Astrocyte of the cerebellum (primary cell): ENCODE measurements around the gene PRPF40A.
A peak's percentile ranks its signal among the peaks of the same experiment; 100 is the strongest.

ENCODE experiments used
- DNase-seq: peaks from one replicate; pipeline ENCODE4 v3.0.0-alpha.2; 2011; ENCODE audit warnings: low read depth
- H3K4me3 ChIP-seq: 2 replicates; pipeline ENCODE4 v1.5.1; 2011; ENCODE audit warnings: mild to moderate bottlenecking, low read depth, low read length, moderate library complexity
- CTCF ChIP-seq: IDR thresholded peaks from 2 replicates; pipeline ENCODE4 v1.5.1; 2012; ENCODE audit warnings: low read length, low read depth, moderate library complexity, mild to moderate bottlenecking; ENCODE audit errors: missing control alignments
- in situ Hi-C: cut with HindIII; loops from 2 replicates; pipeline ENCODE4 v1.10.0; 2017; ENCODE audit warnings: low sequenced_read_pairs

Gene PRPF40A

GRCh38 chr2:152617456-152618192, 99.6 kb downstream of the PRPF40A start:
- no peak for TF ChIP-seq CTCF
- no peak overlapping the region for H3K4me3 ChIP-seq
- DNase-seq, result no peak
- in situ Hi-C loops, result loop anchor here (25.0 kb wide), 1 partner anchor 430 kb away; the partner anchor contains the start of gene STAM2

- in situ Hi-C loops, result loop anchor here (25.0 kb wide), 1 partner anchor 428 kb away; the partner anchor contains the start of gene STAM2
- DNase-seq, result no peak
- no peak for TF ChIP-seq CTCF
- H3K4me3 ChIP-seq, result no peak overlapping the region
Measured at GRCh38 chr2:152615177-152615576, 102.1 kb downstream of the PRPF40A start.

- TF ChIP-seq CTCF, result no peak
- no peak overlapping the region for H3K4me3 ChIP-seq
- in situ Hi-C loops, result loop anchor here (25.0 kb wide), 1 partner anchor 426 kb away; the partner anchor contains the start of gene STAM2
- no peak for DNase-seq
Measured at GRCh38 chr2:152613235-152613634, 104.0 kb downstream of the PRPF40A start.

- no peak for TF ChIP-seq CTCF
- DNase-seq, result peak; percentile 77
- in situ Hi-C loops, result loop anchor here (25.0 kb wide), 1 partner anchor 424 kb away; the partner anchor contains the start of gene STAM2
- H3K4me3 ChIP-seq, result no peak overlapping the region
Measured at GRCh38 chr2:152611458-152612231, 105.6 kb downstream of the PRPF40A start.

GRCh38 chr2:152609699-152610098, 107.6 kb downstream of the PRPF40A start:
- in situ Hi-C loops, result loop anchor here (25.0 kb wide), 1 partner anchor 422 kb away; the partner anchor contains the start of gene STAM2
- TF ChIP-seq CTCF, result no peak
- no peak for DNase-seq
- H3K4me3 ChIP-seq, result no peak overlapping the region

- TF ChIP-seq CTCF, result no peak
- in situ Hi-C loops, result loop anchor here (25.0 kb wide), 1 partner anchor 422 kb away; the partner anchor contains the start of gene STAM2
- no peak for DNase-seq
- H3K4me3 ChIP-seq, result no peak overlapping the region
Measured at GRCh38 chr2:152609154-152609553, 108.1 kb downstream of the PRPF40A start.
